Activated CD4-positive, alpha-beta T cell treated with anti-CD3 and anti-CD28 coated beads, Interleukin-2, amount 10 ng/mL, durations not matched to agents 7 days and 5 days (primary cell): Measurements from ENCODE around the gene VWA5A. TPM values are rescaled to one million over a fixed set of nuclear protein-coding genes. Genes with fewer than 3 reads are reported as not detected.
"Not testable (repeated sequence)": the region's sequence is repeated elsewhere in the genome, so short reads cannot be mapped to it uniquely, and the experiment has no call there.

Experiments used
- CTCF ChIA-PET: fragments of 350-600 bp; sonication (Branson Sonifier 250); formaldehyde crosslinking; loops from one replicate; lab custom pipeline; 2021; ENCODE audit warnings: antibody characterized with exemption; lab: Charles Lee
- POLR2A ChIA-PET: fragments of 350-600 bp; sonication (Branson Sonifier 250); formaldehyde crosslinking; loops from one replicate; lab custom pipeline; 2021; ENCODE audit warnings: antibody characterized with exemption; lab: Charles Lee
- DNase-seq: peaks from one replicate; pipeline ENCODE4 v3.0.0-alpha.2; 2020
- H3K27ac Mint-ChIP-seq: one replicate; pipeline ENCODE4 v1.8.0; 2021; ENCODE audit warnings: mild to moderate bottlenecking, moderate library complexity, mixed read lengths
- H3K27me3 Mint-ChIP-seq: one replicate; pipeline ENCODE4 v1.8.0; 2021; ENCODE audit warnings: mixed read lengths
- H3K36me3 Mint-ChIP-seq: one replicate; pipeline ENCODE4 v1.8.0; 2021; ENCODE audit warnings: low read depth, mixed read lengths
- H3K4me1 Mint-ChIP-seq: one replicate; pipeline ENCODE4 v1.8.0; 2021; ENCODE audit warnings: mixed read lengths
- H3K4me3 Mint-ChIP-seq: one replicate; pipeline ENCODE4 v1.8.0; 2021; ENCODE audit warnings: mild to moderate bottlenecking, moderate library complexity, mixed read lengths
- H3K9me3 Mint-ChIP-seq: one replicate; pipeline ENCODE4 v1.8.0; 2021; ENCODE audit warnings: mixed read lengths
- total RNA-seq, 2 experiments: library from RNA; stranded (reverse); gene quantifications; one replicate each; pipeline ENCODE4 v1.2.3, GENCODE V29; 2021

VWA5A gene
- total RNA-seq, 2 experiments from 2014 or later, result 6.7 to 6.8 TPM

DNA sequence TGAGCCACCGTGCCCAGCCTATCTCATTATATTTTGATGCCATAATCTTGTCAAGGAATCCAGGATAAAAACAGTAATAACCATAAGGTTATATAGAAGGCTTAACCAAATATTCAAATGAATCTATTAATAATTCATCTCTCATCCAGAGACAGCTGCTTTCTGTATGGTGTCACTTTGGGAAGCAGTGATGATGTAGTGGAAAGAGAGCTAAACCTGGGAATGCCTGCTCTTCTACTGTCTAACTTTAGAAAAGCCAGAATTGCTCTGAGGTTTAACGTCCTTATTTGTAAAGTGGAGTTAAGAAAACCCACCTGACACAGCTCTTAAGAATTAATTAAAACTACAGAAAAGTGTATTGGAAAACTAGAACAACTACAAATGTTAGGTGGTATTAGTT lies 38.6 kb downstream of the VWA5A start:
- no peaks in the 10 kb centered on the region for H3K4me1 Mint-ChIP-seq
- POLR2A ChIA-PET, result no interaction called here
- CTCF ChIA-PET, result no interaction called here

DNA sequence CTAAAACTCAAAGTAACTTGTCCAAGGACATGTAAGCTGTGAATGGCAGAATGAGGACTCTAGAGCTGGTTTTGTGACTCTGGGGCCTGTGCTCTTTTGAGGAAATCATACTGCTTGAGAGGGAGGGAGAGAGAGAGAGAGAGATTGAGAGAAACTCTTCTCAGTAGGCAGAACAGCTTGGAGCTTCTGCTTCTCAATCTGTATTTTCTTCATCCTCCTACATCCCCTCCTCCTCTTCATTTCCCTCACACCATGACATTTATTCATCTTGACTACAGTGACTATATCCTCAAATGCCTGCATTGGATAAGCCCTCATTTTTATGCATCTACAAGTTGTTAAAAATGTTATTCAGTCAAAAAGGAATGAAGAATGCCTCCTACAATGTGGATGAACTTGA lies 44.2 kb downstream of the VWA5A start:
- DNase-seq, result no peak
- no peak overlapping the region for H3K4me3 Mint-ChIP-seq
- no peaks in the 10 kb centered on the region for H3K4me1 Mint-ChIP-seq
- no peak overlapping the region for H3K27ac Mint-ChIP-seq
- CTCF ChIA-PET, result no interaction called here
- H3K36me3 Mint-ChIP-seq, result no peaks in the 10 kb centered on the region
- POLR2A ChIA-PET, result no interaction called here
- H3K27me3 Mint-ChIP-seq, result no peaks in the 10 kb centered on the region
- H3K9me3 Mint-ChIP-seq, result no peaks in the 10 kb centered on the region

More for the DNA sequence above, 38.6 kb downstream of the VWA5A start:
- Mint-ChIP-seq H3K27me3 (peaks cover 1% of the 10 kb centered on the region), H3K4me3 (no peak overlapping the region), H3K36me3 (no peaks in the 10 kb centered on the region), H3K27ac (no peak overlapping the region), H3K9me3 (no peaks in the 10 kb centered on the region)
- no peak for DNase-seq

DNA sequence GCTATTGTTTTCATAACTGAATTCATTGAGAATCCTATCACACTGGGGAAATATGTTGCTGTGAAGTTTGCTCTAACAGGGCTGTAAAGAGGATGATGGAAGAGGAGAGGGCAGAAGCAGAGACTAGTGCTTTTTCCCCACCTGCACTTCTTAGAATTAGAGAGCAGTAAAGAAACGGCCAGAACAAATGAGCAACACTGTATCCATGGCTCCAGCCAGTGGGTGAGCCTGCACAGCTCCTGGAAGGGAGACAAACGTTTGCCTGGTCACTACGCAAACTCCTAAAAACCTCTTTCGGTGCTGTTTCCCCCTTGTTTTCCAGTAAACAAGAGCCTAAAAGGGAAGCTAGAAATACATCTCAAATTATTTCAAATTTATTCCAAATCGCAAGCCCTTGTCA lies 45.7 kb downstream of the VWA5A start:
- Mint-ChIP-seq H3K9me3 (no peaks in the 10 kb centered on the region), H3K27ac (no peak overlapping the region), H3K4me3 (no peak overlapping the region), H3K4me1 (no peaks in the 10 kb centered on the region), H3K36me3 (no peaks in the 10 kb centered on the region), H3K27me3 (no peaks in the 10 kb centered on the region)
- POLR2A ChIA-PET, result no interaction called here
- CTCF ChIA-PET, result no interaction called here
- DNase-seq, result no peak

DNA sequence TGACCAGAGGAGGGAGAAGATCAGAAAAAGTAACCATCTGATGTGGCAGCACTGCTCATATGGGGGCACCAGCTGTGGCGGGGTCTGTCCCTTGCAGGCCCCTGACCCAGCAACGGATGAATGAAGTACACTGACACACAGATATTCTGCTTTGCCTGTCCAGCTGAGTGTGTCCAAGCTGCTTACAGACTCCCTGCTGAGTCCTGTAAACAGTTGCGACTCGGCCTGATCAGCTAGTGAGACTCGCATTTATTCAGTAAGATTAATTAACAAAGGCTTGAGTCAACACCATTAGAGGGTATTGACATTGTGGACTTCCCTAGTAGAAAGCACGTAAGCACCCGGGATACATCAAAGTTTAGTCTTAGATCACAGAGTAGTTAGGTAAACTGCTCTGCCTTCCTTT lies 52.6 kb downstream of the VWA5A start:
- DNase-seq, result no peak
- Mint-ChIP-seq H3K27ac (no peak overlapping the region), H3K27me3 (peaks cover 2% of the 10 kb centered on the region), H3K9me3 (no peaks in the 10 kb centered on the region), H3K4me1 (no peaks in the 10 kb centered on the region), H3K36me3 (no peaks in the 10 kb centered on the region), H3K4me3 (no peak overlapping the region)
- CTCF ChIA-PET, result no interaction called here
- POLR2A ChIA-PET, result no interaction called here

DNA sequence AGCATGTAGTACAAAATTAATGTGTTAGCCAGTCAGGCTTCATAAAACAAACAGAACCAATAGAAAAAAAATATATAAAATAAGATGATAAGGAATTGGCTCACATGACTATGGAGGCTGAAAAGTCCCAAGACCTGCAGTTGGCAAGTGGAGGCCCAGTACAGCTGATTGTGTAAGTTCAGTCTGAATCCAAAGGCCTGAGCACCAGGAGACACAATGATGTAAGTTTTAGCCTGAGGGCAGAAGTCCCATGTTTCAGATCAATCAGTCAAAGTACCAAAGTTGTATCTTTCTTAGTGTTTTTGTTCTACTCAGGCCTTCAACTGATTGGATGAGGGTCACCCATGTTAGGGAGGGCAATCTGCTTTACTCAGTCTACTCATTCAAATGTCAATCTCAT lies 53.5 kb downstream of the VWA5A start:
- ChIA-PET POLR2A (no interaction called here), CTCF (no interaction called here)
- peaks cover 2% of the 10 kb centered on the region for H3K27me3 Mint-ChIP-seq
- no peak overlapping the region for H3K4me3 Mint-ChIP-seq
- H3K36me3 Mint-ChIP-seq, result no peaks in the 10 kb centered on the region
- no peak for DNase-seq
- H3K4me1 Mint-ChIP-seq, result no peaks in the 10 kb centered on the region
- H3K9me3 Mint-ChIP-seq, result no peaks in the 10 kb centered on the region
- no peak overlapping the region for H3K27ac Mint-ChIP-seq

DNA sequence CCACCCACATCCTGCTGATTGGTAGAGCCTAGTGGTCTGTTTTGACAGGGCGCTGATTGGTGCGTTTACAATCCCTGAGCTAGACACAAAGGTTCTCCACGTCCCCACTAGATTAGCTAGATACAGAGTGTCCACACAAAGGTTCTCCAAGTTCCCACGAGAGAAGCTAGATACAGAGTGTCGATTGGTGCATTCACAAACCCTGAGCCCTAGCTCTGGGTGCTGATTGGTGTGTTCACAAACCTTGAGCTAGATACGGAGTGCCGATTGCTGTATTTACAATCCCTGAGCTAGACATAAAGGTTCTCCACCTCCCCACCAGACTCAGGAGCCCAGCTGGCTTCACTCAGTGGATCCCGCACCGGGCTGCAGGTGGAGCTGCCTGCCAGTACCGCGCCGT lies 55.1 kb downstream of the VWA5A start:
- H3K36me3 Mint-ChIP-seq, POLR2A ChIA-PET, H3K27ac Mint-ChIP-seq, H3K4me1 Mint-ChIP-seq, H3K27me3 Mint-ChIP-seq, DNase-seq, H3K4me3 Mint-ChIP-seq, CTCF ChIA-PET, H3K9me3 Mint-ChIP-seq: not testable (repeated sequence)

DNA sequence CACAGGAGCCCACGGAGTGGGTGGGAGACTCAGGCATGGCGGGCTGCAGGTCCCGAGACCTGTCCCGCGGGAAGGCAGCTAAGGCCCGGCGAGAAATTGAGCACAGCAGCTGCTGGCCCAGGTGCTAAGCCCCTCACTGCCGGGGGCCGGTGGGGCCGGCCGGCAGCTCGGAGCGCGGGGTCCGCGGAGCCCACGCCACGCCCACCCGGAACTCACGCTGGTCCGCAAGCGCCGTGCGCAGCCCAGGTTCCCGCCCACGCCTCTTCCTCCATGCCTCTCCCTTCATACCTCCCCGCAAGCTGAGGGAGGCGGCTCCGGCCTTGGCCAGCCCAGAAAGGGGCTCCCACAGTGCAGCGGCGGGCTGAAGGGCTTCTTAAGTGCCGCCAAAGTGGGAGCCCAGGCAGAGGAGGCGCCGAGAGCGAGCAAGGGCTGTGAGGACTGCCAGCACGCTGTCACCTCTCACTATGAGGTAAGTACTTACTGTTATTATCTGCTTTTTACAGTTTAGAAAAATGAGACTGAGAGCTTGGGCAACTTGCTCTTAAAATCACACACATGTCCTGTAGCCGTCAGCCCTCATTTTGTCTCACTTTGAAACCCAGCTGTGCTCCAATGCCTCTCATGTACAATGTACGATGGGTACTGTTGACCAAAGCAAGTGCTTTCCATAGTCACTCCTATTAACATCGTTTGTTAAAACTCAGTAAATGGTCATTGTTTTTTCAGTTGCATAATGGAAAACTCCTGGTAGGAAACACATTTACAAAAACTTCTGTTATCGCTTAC lies 55.7 kb downstream of the VWA5A start:
- H3K9me3 Mint-ChIP-seq, result no peaks in the 10 kb centered on the region
- H3K27ac Mint-ChIP-seq, result no peak overlapping the region
- peaks cover 4% of the 10 kb centered on the region for H3K27me3 Mint-ChIP-seq
- ChIA-PET CTCF (no interaction called here), POLR2A (no interaction called here)
- no peak for DNase-seq
- no peak overlapping the region for H3K4me3 Mint-ChIP-seq
- no peaks in the 10 kb centered on the region for H3K36me3 Mint-ChIP-seq
- H3K4me1 Mint-ChIP-seq, result no peaks in the 10 kb centered on the region

DNA sequence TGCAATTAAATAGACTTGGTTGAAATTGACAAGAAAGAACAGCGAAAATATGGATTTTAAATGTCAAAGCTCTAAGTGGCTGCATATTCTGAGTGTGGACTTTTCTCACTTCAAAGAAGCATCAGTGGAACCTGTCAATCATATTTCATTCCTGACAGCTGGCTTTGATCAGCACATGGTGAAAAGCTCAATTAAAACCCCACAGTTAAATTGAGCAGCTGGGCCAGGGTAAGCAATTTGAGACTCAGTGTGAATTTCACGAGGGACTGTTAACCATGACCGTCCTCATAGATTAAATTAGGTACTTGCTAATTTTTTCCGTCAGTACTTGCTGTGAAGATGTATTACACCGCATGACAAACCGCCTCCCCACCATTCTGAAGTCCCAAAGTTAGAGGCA lies 56.9 kb downstream of the VWA5A start:
- H3K4me3 Mint-ChIP-seq, result no peak overlapping the region
- ChIA-PET POLR2A (no interaction called here), CTCF (no interaction called here)
- H3K9me3 Mint-ChIP-seq, result no peaks in the 10 kb centered on the region
- H3K4me1 Mint-ChIP-seq, result no peaks in the 10 kb centered on the region
- H3K27me3 Mint-ChIP-seq, result peaks cover 2% of the 10 kb centered on the region
- no peaks in the 10 kb centered on the region for H3K36me3 Mint-ChIP-seq
- no peak for DNase-seq
- no peak overlapping the region for H3K27ac Mint-ChIP-seq

DNA sequence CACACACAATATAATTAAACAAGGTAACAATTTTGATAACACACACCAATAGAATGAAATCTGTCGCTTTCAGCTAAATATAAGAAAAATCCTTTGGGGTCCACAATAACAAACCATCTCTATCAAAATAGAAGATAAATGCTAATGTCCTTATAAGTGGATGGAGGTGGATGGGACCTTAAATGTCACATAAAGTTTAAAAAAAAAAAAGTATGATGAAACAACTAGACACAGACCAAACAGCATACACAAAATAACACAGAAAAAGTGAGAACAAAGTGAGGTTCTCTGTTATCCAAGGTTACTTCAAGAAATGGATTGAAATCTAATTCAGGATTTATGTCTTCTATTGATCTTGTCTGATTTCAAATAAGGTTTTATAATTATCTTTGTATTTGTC lies 57.3 kb downstream of the VWA5A start:
- Mint-ChIP-seq H3K27me3 (peaks cover 2% of the 10 kb centered on the region), H3K4me1 (no peaks in the 10 kb centered on the region), H3K27ac (no peak overlapping the region), H3K36me3 (no peaks in the 10 kb centered on the region), H3K4me3 (no peak overlapping the region), H3K9me3 (no peaks in the 10 kb centered on the region)
- no peak for DNase-seq
- CTCF ChIA-PET, result no interaction called here
- POLR2A ChIA-PET, result no interaction called here

DNA sequence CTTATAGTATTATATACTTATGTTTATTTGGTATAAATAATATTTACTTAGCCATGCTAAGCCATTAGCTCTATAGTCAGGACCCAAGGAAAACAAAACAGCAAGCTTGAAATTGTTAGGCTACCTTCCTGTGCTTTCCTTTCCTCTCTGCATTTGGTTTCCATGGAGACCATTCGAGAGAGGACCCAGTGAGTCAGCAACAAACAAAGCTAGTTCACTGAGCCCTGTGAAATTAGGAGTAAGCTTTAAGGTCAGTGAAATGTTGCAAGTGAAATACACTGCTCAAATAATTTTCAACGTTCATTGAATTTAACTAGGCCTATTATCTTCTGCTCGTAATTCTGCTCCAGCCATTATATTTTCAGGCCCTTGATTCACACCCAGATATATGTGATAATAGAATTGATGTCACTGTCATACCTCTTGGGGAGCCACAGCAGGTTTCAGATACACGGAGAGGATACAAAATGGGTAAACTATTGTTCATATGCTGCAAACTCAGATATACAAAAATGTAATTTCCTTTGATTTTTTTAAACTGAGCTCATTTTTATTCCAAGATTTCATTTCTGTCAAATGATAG lies 58.8 kb downstream of the VWA5A start:
- H3K27ac Mint-ChIP-seq, result no peak overlapping the region
- H3K9me3 Mint-ChIP-seq, result no peaks in the 10 kb centered on the region
- POLR2A ChIA-PET, result no interaction called here
- H3K27me3 Mint-ChIP-seq, result peaks cover 2% of the 10 kb centered on the region
- no peaks in the 10 kb centered on the region for H3K36me3 Mint-ChIP-seq
- H3K4me1 Mint-ChIP-seq, result no peaks in the 10 kb centered on the region
- CTCF ChIA-PET, result interaction anchor here (1.2 to 1.5 kb wide), 2 partner anchors 16 to 29 kb away, joined by 4 to 5 read pairs; no protein-coding TSS in a partner anchor
- DNase-seq, result no peak
- no peak overlapping the region for H3K4me3 Mint-ChIP-seq

DNA sequence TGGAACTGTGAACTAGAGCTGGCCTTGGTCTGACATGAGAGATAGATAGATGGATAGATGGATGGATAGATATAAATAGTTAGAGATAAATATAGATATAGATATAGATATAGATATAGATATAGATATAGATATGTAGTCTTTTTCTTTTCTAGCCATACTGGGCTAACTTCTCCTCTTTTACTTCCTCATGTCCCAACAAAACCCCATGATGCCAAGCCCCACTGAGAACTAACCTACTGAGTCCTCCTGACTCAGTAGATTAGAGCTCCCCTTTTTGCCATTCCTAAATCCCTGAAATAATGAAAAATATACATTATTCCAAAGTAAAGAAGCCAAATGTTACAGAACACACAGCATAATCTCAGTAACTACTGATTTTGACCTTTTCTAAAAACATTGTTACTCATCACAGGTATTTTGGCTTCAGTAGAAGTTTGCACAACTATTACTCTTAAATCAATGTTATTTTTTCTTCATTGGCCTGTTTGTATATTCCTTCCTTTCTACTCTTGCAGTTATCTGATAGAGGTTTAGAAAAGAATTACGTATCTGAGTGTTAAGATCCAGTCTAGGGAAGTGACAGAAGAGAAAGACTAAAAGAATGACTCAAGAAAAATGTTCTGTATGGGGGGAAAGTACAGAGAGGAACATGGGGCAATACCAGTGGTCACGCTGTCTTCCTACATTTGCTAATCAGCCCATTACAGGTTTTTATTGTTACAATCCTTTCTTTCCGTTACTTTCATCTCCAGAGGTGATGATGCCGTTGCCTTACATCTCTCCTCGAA lies 61.9 kb downstream of the VWA5A start:
- ChIA-PET POLR2A (no interaction called here), CTCF (interaction anchor here (1.3 kb wide), 1 partner anchor 21 kb away, joined by 3 read pairs; no protein-coding TSS in a partner anchor)

DNA sequence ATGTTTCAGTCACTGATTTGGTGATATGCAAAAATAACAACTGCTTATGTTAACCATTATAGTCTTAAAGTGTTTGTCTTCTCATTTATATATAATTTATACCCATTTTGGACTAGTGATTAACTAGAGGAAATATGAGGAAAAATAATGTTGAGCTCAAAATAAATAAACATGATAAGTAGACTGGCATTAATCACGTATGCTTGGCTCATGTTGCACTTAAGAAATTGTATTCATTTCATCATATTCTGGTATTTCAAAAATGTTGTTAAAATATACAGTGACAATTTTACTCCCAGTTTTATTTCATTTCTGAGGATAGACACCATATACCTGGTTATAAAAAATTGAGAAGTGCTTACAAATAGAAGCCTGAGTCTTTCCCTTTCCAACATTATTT lies 64.1 kb downstream of the VWA5A start:
- Mint-ChIP-seq H3K27me3 (peaks cover 4% of the 10 kb centered on the region), H3K36me3 (no peaks in the 10 kb centered on the region), H3K9me3 (no peaks in the 10 kb centered on the region), H3K4me1 (no peaks in the 10 kb centered on the region), H3K27ac (no peak overlapping the region), H3K4me3 (no peak overlapping the region)
- ChIA-PET POLR2A (no interaction called here), CTCF (interaction anchor here (0.6 kb wide), 1 partner anchor 1015 kb away, joined by 3 read pairs; no protein-coding TSS in a partner anchor)
- no peak for DNase-seq

More for the DNA sequence above, 61.9 kb downstream of the VWA5A start:
- H3K9me3 Mint-ChIP-seq, result no peaks in the 10 kb centered on the region
- no peak overlapping the region for H3K4me3 Mint-ChIP-seq
- no peaks in the 10 kb centered on the region for H3K36me3 Mint-ChIP-seq
- DNase-seq, result no peak
- H3K27ac Mint-ChIP-seq, result no peak overlapping the region
- H3K4me1 Mint-ChIP-seq, result no peaks in the 10 kb centered on the region
- H3K27me3 Mint-ChIP-seq, result peaks cover 2% of the 10 kb centered on the region

DNA sequence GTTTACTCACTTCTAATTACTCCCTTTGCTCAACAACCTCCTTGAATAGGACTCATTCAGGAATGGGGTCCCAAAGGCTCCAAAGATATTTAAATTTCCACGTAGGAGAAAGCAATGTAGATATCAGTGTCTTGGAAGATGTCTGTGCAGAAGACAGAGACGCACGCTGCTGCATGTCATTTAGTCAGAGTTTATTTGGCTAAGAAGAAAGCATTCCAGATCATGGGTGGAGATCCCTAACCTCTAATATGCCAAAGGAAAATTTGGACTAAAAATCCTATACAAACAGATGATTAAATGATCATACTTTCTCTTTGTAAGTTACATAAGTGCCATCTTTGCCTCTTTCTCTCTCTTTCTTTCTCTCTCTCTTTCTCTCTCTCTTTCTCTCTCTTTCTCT lies 67.8 kb downstream of the VWA5A start, which contains the start of gene OR10D3:
Gene OR10D3 (plus strand): TSS at position 278 of the 400 bp plus-strand sequence. CDS start 1,925 bp downstream, outside the sequence.
- no peaks in the 10 kb centered on the region for H3K4me1 Mint-ChIP-seq

More for the DNA sequence above, 67.8 kb downstream of the VWA5A start, which contains the start of gene OR10D3:
- Mint-ChIP-seq H3K36me3 (no peaks in the 10 kb centered on the region), H3K27me3 (peaks cover 2% of the 10 kb centered on the region), H3K9me3 (no peaks in the 10 kb centered on the region), H3K27ac (no peak within 1 kb of the TSS), H3K4me3 (no peak within 1 kb of the TSS)
- ChIA-PET CTCF (no interaction called here), POLR2A (no interaction called here)
- no peak for DNase-seq
